Muscle layer of duodenum (tissue), 2 donors: ENCODE measurements around the gene SHISA6.

Experiments
- H3K27ac ChIP-seq: one replicate; pipeline ENCODE4 v1.7.0; 2013; ENCODE audit warnings: mild to moderate bottlenecking, low read length
- H3K27me3 ChIP-seq: one replicate; pipeline ENCODE4 v1.7.0; 2013; ENCODE audit warnings: low read depth, mild to moderate bottlenecking, control low read depth, low read length
- H3K36me3 ChIP-seq, 2 donors: one replicate each; pipeline ENCODE4 v1.7.0; 2013; ENCODE audit warnings: low read length in 2 of 2, control low read depth in 1 of 2, mild to moderate bottlenecking in 1 of 2; ENCODE audit not compliant: insufficient read depth in 2 of 2, control insufficient read depth in 1 of 2
- H3K4me1 ChIP-seq, 2 donors: one replicate each; pipeline ENCODE4 v1.7.0; 2013; ENCODE audit warnings: low read length in 2 of 2, mild to moderate bottlenecking in 2 of 2, control low read depth in 1 of 2, moderate library complexity in 1 of 2; ENCODE audit not compliant: insufficient read depth in 2 of 2, control insufficient read depth in 1 of 2
- H3K4me3 ChIP-seq, 2 donors: one replicate each; pipeline ENCODE4 v1.7.0; 2013; ENCODE audit warnings: low read length in 2 of 2, low read depth in 1 of 2, mild to moderate bottlenecking in 1 of 2
- H3K9me3 ChIP-seq, 2 donors: one replicate each; pipeline ENCODE4 v1.7.0; 2013; ENCODE audit warnings: low read length in 2 of 2, control low read depth in 1 of 2, mild to moderate bottlenecking in 1 of 2; ENCODE audit not compliant: control insufficient read depth in 1 of 2
- donor health status: healthy.

Gene SHISA6

GRCh38 chr17:11461993-11462548 is 221.1 kb downstream of the SHISA6 start:
- no peaks in the 10 kb centered on the region for H3K9me3 ChIP-seq
- no peak overlapping the region for H3K4me3 ChIP-seq
- H3K27me3 ChIP-seq = no peaks in the 10 kb centered on the region

GRCh38 chr17:11467639-11468038 is 226.6 kb downstream of the SHISA6 start:
- Histone ChIP-seq H3K4me1 (no peaks in the 10 kb centered on the region), H3K27me3 (no peaks in the 10 kb centered on the region), H3K36me3 (no peaks in the 10 kb centered on the region), H3K27ac (no peak overlapping the region), H3K9me3 (no peaks in the 10 kb centered on the region), H3K4me3 (no peak overlapping the region)

More at GRCh38 chr17:11461993-11462548, 221.1 kb downstream of the SHISA6 start:
- no peak overlapping the region for H3K27ac ChIP-seq
- no peaks in the 10 kb centered on the region for H3K36me3 ChIP-seq
- peaks cover 0 to 3% of the 10 kb centered on the region in 2 donors for H3K4me1 ChIP-seq

GRCh38 chr17:11485336-11486100 is 244.5 kb downstream of the SHISA6 start:
- Histone ChIP-seq H3K27ac (no peak overlapping the region), H3K36me3 (no peaks in the 10 kb centered on the region), H3K4me1 (peaks cover 0 to 8% of the 10 kb centered on the region in 2 donors), H3K27me3 (no peaks in the 10 kb centered on the region), H3K4me3 (no peak overlapping the region), H3K9me3 (no peaks in the 10 kb centered on the region)

- Histone ChIP-seq H3K36me3 (no peaks in the 10 kb centered on the region), H3K27me3 (no peaks in the 10 kb centered on the region), H3K9me3 (no peaks in the 10 kb centered on the region), H3K27ac (no peak overlapping the region), H3K4me3 (no peak overlapping the region), H3K4me1 (peaks cover 0 to 8% of the 10 kb centered on the region in 2 donors)
Measured at GRCh38 chr17:11486101-11486867, 245.3 kb downstream of the SHISA6 start.

- no peak overlapping the region for H3K27ac ChIP-seq
- H3K4me3 ChIP-seq = no peak overlapping the region
- H3K4me1 ChIP-seq = peaks cover 0 to 8% of the 10 kb centered on the region in 2 donors
- H3K9me3 ChIP-seq = no peaks in the 10 kb centered on the region
- no peaks in the 10 kb centered on the region for H3K36me3 ChIP-seq
- no peaks in the 10 kb centered on the region for H3K27me3 ChIP-seq
Measured at GRCh38 chr17:11486868-11487310, 245.9 kb downstream of the SHISA6 start.

- H3K9me3 ChIP-seq = no peaks in the 10 kb centered on the region
- H3K4me3 ChIP-seq = no peak overlapping the region
- no peaks in the 10 kb centered on the region for H3K27me3 ChIP-seq
- H3K36me3 ChIP-seq = no peaks in the 10 kb centered on the region
- H3K27ac ChIP-seq = no peak overlapping the region
- peaks cover 0 to 8% of the 10 kb centered on the region in 2 donors for H3K4me1 ChIP-seq
Measured at GRCh38 chr17:11487469-11487868, 246.5 kb downstream of the SHISA6 start.

- no peak overlapping the region for H3K27ac ChIP-seq
- H3K27me3 ChIP-seq = no peaks in the 10 kb centered on the region
- H3K4me3 ChIP-seq = no peak overlapping the region
- H3K9me3 ChIP-seq = no peaks in the 10 kb centered on the region
- no peaks in the 10 kb centered on the region for H3K36me3 ChIP-seq
- H3K4me1 ChIP-seq = peaks cover 0 to 8% of the 10 kb centered on the region in 2 donors
Measured at GRCh38 chr17:11488407-11488806, 247.4 kb downstream of the SHISA6 start.

- H3K27ac ChIP-seq = no peak overlapping the region
- H3K4me1 ChIP-seq = peaks cover 0 to 8% of the 10 kb centered on the region in 2 donors
- no peaks in the 10 kb centered on the region for H3K36me3 ChIP-seq
Measured at GRCh38 chr17:11490171-11490755, 249.2 kb downstream of the SHISA6 start.

GRCh38 chr17:11492511-11492910 is 251.5 kb downstream of the SHISA6 start:
- Histone ChIP-seq H3K9me3 (no peaks in the 10 kb centered on the region), H3K4me3 (no peak overlapping the region)

More at GRCh38 chr17:11490171-11490755, 249.2 kb downstream of the SHISA6 start:
- H3K27me3 ChIP-seq = no peaks in the 10 kb centered on the region
- no peak overlapping the region for H3K4me3 ChIP-seq
- no peaks in the 10 kb centered on the region for H3K9me3 ChIP-seq

GRCh38 chr17:11493936-11494335 is 252.9 kb downstream of the SHISA6 start:
- H3K27ac ChIP-seq = no peak overlapping the region
- no peaks in the 10 kb centered on the region for H3K27me3 ChIP-seq
- no peaks in the 10 kb centered on the region for H3K36me3 ChIP-seq
- H3K9me3 ChIP-seq = no peaks in the 10 kb centered on the region
- no peaks in the 10 kb centered on the region for H3K4me1 ChIP-seq
- H3K4me3 ChIP-seq = no peak overlapping the region

More at GRCh38 chr17:11492511-11492910, 251.5 kb downstream of the SHISA6 start:
- H3K36me3 ChIP-seq = no peaks in the 10 kb centered on the region
- H3K27ac ChIP-seq = no peak overlapping the region
- no peaks in the 10 kb centered on the region for H3K4me1 ChIP-seq
- H3K27me3 ChIP-seq = no peaks in the 10 kb centered on the region

GRCh38 chr17:11495613-11496012 is 254.6 kb downstream of the SHISA6 start:
- Histone ChIP-seq H3K36me3 (no peaks in the 10 kb centered on the region), H3K4me3 (no peak overlapping the region), H3K27ac (no peak overlapping the region), H3K9me3 (no peaks in the 10 kb centered on the region), H3K27me3 (no peaks in the 10 kb centered on the region), H3K4me1 (no peaks in the 10 kb centered on the region)
